Panc1 (cell line): Measurements from ENCODE around the gene PFKM.

Source experiments
- POLR2AphosphoS5 ChIP-seq: IDR thresholded peaks from 2 replicates; pipeline ENCODE4 v1.6.1; 2012; ENCODE audit warnings: mild to moderate bottlenecking, low read depth, low read length, moderate library complexity
- TF ChIP-seq, protein P1 (sequence below): fragments of 450-650 bp; IDR thresholded peaks from 2 replicates; pipeline ENCODE4 v1.5.1; 2017; ENCODE audit warnings: mild to moderate bottlenecking
- TF ChIP-seq, protein P2 (sequence below), 2 experiments: IDR thresholded peaks; 2 replicates each; pipeline ENCODE4 v1.6.1; 2011 to 2012; ENCODE audit warnings: low read depth in 2 of 2, control low read depth in 1 of 2, low read length in 1 of 2, mild to moderate bottlenecking in 1 of 2, moderate library complexity in 1 of 2; ENCODE audit not compliant: insufficient read depth in 1 of 2

- TF ChIP-seq, protein P1, sequence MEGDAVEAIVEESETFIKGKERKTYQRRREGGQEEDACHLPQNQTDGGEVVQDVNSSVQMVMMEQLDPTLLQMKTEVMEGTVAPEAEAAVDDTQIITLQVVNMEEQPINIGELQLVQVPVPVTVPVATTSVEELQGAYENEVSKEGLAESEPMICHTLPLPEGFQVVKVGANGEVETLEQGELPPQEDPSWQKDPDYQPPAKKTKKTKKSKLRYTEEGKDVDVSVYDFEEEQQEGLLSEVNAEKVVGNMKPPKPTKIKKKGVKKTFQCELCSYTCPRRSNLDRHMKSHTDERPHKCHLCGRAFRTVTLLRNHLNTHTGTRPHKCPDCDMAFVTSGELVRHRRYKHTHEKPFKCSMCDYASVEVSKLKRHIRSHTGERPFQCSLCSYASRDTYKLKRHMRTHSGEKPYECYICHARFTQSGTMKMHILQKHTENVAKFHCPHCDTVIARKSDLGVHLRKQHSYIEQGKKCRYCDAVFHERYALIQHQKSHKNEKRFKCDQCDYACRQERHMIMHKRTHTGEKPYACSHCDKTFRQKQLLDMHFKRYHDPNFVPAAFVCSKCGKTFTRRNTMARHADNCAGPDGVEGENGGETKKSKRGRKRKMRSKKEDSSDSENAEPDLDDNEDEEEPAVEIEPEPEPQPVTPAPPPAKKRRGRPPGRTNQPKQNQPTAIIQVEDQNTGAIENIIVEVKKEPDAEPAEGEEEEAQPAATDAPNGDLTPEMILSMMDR: no peak
- TF ChIP-seq POLR2AphosphoS5: no peak
- TF ChIP-seq, protein P2, sequence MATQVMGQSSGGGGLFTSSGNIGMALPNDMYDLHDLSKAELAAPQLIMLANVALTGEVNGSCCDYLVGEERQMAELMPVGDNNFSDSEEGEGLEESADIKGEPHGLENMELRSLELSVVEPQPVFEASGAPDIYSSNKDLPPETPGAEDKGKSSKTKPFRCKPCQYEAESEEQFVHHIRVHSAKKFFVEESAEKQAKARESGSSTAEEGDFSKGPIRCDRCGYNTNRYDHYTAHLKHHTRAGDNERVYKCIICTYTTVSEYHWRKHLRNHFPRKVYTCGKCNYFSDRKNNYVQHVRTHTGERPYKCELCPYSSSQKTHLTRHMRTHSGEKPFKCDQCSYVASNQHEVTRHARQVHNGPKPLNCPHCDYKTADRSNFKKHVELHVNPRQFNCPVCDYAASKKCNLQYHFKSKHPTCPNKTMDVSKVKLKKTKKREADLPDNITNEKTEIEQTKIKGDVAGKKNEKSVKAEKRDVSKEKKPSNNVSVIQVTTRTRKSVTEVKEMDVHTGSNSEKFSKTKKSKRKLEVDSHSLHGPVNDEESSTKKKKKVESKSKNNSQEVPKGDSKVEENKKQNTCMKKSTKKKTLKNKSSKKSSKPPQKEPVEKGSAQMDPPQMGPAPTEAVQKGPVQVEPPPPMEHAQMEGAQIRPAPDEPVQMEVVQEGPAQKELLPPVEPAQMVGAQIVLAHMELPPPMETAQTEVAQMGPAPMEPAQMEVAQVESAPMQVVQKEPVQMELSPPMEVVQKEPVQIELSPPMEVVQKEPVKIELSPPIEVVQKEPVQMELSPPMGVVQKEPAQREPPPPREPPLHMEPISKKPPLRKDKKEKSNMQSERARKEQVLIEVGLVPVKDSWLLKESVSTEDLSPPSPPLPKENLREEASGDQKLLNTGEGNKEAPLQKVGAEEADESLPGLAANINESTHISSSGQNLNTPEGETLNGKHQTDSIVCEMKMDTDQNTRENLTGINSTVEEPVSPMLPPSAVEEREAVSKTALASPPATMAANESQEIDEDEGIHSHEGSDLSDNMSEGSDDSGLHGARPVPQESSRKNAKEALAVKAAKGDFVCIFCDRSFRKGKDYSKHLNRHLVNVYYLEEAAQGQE (IDR thresholded peaks at IDR 0.05; ENCODE audit: insufficient read depth in 1 of 2, low read depth in 2 of 2, low read length in 1 of 2): no peak
Measured at GRCh38 chr12:48132826-48133225, 13.7 kb downstream of the PFKM start.
